ENCODE data around the gene FBLN2. TPM values are rescaled to one million over a fixed set of nuclear protein-coding genes. Genes with fewer than 3 reads are reported as not detected.

FBLN2 gene
- total and polyA plus RNA-seq, 2 of the 13 experiments (the other 11 are each of a cell fraction or from before 2014, with no cell fraction given), result not detected

DNA sequence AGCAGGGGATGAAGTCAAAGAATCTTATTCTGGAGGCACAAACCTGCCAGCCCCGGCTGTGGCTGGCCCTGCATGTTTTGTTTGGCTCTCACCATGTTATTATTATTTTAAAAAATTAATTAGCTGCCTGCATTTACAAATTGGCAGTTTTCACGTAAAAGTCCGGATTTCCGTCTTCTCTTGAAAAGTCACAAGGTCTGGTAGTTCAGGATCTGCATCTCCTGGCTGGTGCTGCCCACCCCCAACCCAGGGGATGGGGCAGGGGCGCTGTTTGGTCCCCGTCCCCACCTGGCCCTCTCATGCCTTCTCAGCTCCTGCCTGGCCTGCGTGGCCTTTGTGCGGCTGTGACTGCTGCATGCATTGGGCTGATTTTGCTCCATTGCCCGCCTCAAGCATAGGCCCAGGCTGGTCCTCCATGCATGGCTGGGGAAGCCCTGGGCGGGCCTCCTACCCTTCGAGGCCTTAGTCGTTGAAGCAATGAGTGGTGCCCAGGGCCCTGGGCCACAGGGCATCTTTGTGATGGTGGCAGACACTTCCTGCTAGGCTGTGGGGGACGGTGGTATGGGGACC is 2.0 kb downstream of the FBLN2 start (continued):
- TF ChIP-seq SRSF9 (IDR thresholded peaks at IDR 0.05; ENCODE audit: borderline replicate concordance, insufficient read depth, low read depth, low read length, poor library complexity, severe bottlenecking) (no peak), SRY (CRISPR knock-in tag; IDR thresholded peaks at IDR 0.05) (no peak), TOE1 (CRISPR knock-in tag; IDR thresholded peaks at IDR 0.05) (no peak), AHR (CRISPR knock-in tag; IDR thresholded peaks at IDR 0.05) (no peak)
- TF ChIP-seq, protein P1, sequence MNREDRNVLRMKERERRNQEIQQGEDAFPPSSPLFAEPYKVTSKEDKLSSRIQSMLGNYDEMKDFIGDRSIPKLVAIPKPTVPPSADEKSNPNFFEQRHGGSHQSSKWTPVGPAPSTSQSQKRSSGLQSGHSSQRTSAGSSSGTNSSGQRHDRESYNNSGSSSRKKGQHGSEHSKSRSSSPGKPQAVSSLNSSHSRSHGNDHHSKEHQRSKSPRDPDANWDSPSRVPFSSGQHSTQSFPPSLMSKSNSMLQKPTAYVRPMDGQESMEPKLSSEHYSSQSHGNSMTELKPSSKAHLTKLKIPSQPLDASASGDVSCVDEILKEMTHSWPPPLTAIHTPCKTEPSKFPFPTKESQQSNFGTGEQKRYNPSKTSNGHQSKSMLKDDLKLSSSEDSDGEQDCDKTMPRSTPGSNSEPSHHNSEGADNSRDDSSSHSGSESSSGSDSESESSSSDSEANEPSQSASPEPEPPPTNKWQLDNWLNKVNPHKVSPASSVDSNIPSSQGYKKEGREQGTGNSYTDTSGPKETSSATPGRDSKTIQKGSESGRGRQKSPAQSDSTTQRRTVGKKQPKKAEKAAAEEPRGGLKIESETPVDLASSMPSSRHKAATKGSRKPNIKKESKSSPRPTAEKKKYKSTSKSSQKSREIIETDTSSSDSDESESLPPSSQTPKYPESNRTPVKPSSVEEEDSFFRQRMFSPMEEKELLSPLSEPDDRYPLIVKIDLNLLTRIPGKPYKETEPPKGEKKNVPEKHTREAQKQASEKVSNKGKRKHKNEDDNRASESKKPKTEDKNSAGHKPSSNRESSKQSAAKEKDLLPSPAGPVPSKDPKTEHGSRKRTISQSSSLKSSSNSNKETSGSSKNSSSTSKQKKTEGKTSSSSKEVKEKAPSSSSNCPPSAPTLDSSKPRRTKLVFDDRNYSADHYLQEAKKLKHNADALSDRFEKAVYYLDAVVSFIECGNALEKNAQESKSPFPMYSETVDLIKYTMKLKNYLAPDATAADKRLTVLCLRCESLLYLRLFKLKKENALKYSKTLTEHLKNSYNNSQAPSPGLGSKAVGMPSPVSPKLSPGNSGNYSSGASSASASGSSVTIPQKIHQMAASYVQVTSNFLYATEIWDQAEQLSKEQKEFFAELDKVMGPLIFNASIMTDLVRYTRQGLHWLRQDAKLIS (CRISPR knock-in tag; IDR thresholded peaks at IDR 0.05), result no peak

DNA sequence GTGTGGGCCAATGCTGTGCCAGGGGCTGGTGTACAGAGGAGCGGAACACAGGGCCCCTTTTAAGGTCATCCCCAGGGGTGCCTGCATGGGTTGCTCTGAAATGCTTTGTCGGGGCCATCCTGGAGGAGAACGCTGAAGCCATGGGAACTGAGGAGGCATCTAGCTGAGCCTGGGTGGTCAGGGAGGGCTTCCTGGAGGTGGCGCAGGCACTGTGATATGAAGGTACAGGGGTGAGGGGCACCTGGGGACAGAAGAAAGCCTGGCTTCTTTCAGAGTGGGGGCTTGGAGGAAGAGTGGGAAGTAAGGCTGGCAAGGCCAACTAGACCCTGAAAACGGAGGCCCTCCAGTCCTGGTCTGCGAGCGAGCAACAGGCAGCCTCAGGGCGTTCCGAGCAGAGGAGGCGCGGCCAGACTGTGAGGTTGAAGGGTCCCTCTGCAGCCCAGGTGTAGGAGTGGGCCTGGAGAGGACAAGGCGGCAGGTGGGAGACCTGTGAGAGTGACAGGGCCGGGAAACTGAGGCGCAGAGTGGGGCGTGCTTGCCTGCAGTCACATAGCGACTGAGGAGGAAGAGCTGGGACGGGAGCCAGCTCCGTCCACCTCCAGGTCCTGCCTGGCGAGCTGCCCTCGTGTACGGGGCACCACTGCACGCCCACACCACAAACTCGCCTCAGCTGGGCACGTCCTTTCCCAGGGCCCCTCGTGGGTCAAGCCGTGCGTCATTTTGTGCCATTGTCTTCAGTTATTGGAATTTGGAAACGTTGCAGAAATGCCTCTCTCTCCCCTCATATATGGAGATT is 4.1 kb downstream of the FBLN2 start:
- Histone ChIP-seq H3K4me2 (ENCODE audit: low read depth, low read length) (no peak overlapping the region), H3K36me3 (replicated peaks in 1 of 2; ENCODE audit: control insufficient read depth in 1 of 2, insufficient read depth in 2 of 2, low read length in 2 of 2) (no peaks in the 10 kb centered on the region), H2AFZ (ENCODE audit: low read length) (no peak overlapping the region), H3K79me2 (ENCODE audit: insufficient read depth, low read length) (no peaks in the 10 kb centered on the region), H4K20me1 (ENCODE audit: insufficient read depth, low read length) (peaks cover 3% of the 10 kb centered on the region; the same call in 1 of the 2 replicates), H3K4me3 (replicated peaks in 1 of 3; ENCODE audit: insufficient read depth in 1 of 3, low read depth in 2 of 3, low read length in 3 of 3) (no peak overlapping the region), H3K4me1 (ENCODE audit: insufficient read depth, low read length) (no peaks in the 10 kb centered on the region), H3K9ac (ENCODE audit: insufficient read depth, low read depth, low read length) (no peak overlapping the region), H3K27ac (ENCODE audit: extremely low read length, insufficient read depth, low read length) (no peak overlapping the region), H3K27me3 (ENCODE audit: control insufficient read depth in 1 of 2, insufficient read depth in 2 of 2, low read length in 2 of 2) (peaks cover 9 to 77% of the 10 kb centered on the region in 2 experiments), H3K9me3 (ENCODE audit: low read length) (no peaks in the 10 kb centered on the region)
- ATAC-seq, result no peak
- no TSS peak for BruUV-seq (replicated peaks)
- 13% methylated on average over 13 of the region's 28 CpGs for WGBS (ENCODE audit: low lambda C conversion rate)
- DNase-seq (ENCODE audit: low spot score), result no peak
- intact Hi-C loops (cut with micrococcal nuclease; ENCODE audit: unreplicated experiment) (no loop called here), in situ Hi-C loops (cut with HindIII; ENCODE audit: extremely low pct_ligation_motif_present, low pct_unique_long_range_greater_than_20kb) (no loop called here)
- CTCF ChIA-PET (ENCODE audit: low intra/inter-chr PET ratio, low total read pairs), result no interaction called here
- POLR2A ChIA-PET, result no interaction called here
- no peak for FAIRE-seq
- no peak for TF ChIP-seq ZNF549 (CRISPR knock-in tag; IDR thresholded peaks at IDR 0.05)
- no peak for TF ChIP-seq ZNF577 (CRISPR knock-in tag; IDR thresholded peaks at IDR 0.05; ENCODE audit: borderline replicate concordance, low read depth)
- TF ChIP-seq ZNF660 (CRISPR knock-in tag; IDR thresholded peaks at IDR 0.05; ENCODE audit: borderline replicate concordance, low read depth), result no peak
- no peak for TF ChIP-seq IKZF1 (IDR thresholded peaks at IDR 0.05)
- TF ChIP-seq ZNF776 (CRISPR knock-in tag; IDR thresholded peaks at IDR 0.05), result no peak
- TF ChIP-seq ZNF335 (CRISPR knock-in tag; IDR thresholded peaks at IDR 0.05), result no peak
- no peak for TF ChIP-seq ZNF235 (CRISPR knock-in tag; IDR thresholded peaks at IDR 0.05; ENCODE audit: borderline replicate concordance)
- TF ChIP-seq NPAS2 (CRISPR knock-in tag; IDR thresholded peaks at IDR 0.05; ENCODE audit: borderline replicate concordance), result no peak
- TF ChIP-seq ZNF777 (CRISPR knock-in tag; IDR thresholded peaks at IDR 0.05), result no peak
- no peak for TF ChIP-seq NR2F6 (IDR thresholded peaks at IDR 0.05)
- TF ChIP-seq NR2F6 (CRISPR knock-in tag; IDR thresholded peaks at IDR 0.05), result no peak

Measured in HepG2 (cell line).